PC-3 (cell line): ENCODE measurements around the gene PIKFYVE. TPM values are rescaled to one million over a fixed set of nuclear protein-coding genes. Genes with fewer than 3 reads are reported as not detected.

Source experiments
- ATAC-seq: fragments of 200-7000 bp; cut with Tn5 transposase; 2 replicates; pipeline ENCODE4 v1.9.1; 2020; ENCODE audit warnings: mild to moderate bottlenecking, moderate library complexity
- BruUV-seq: library from RNA; stranded (reverse); fragments of 400-500 nt; replicated peaks from 2 replicates; lab custom pipeline; 2021; lab: Mats Ljungman, UMichigan
- CTCF ChIA-PET: fragments of 300-600 bp; sonication (Branson Sonifier 250); formaldehyde crosslinking; loops from one replicate; lab custom pipeline; 2022; ENCODE audit warnings: antibody characterized with exemption; lab: Charles Lee
- POLR2A ChIA-PET: fragments of 300-600 bp; sonication (Branson Sonifier 250); formaldehyde crosslinking; loops from one replicate; lab custom pipeline; 2022; ENCODE audit warnings: antibody characterized with exemption; ENCODE audit not compliant: unreplicated experiment; lab: Charles Lee
- DNase-seq: peaks from one replicate; pipeline ENCODE4 v3.0.0-alpha.2; 2015
- H2AFZ ChIP-seq: fragments of 300-600 bp; sonication (generic); 2 replicates; pipeline ENCODE4 v1.6.0; 2016; ENCODE audit warnings: antibody characterized with exemption, low read length
- H3F3A ChIP-seq: fragments of 300-600 bp; sonication (generic); one replicate; pipeline ENCODE4 v1.6.0; 2017; ENCODE audit warnings: antibody characterized with exemption, low read length, control low read depth, mild to moderate bottlenecking; ENCODE audit not compliant: unreplicated experiment
- H3K27ac ChIP-seq: fragments of 300-600 bp; sonication (generic); 2 replicates; pipeline ENCODE4 v1.5.1; 2016; ENCODE audit warnings: mild to moderate bottlenecking, low read length
- H3K27me3 ChIP-seq: fragments of 300-600 bp; sonication (generic); 2 replicates; pipeline ENCODE4 v1.6.1; 2016; ENCODE audit warnings: low read length, mixed read lengths
- H3K36me3 ChIP-seq: fragments of 300-600 bp; sonication (generic); 2 replicates; pipeline ENCODE4 v1.6.1; 2016; ENCODE audit warnings: low read depth, mixed run types, low read length, mixed read lengths
- H3K4me1 ChIP-seq: fragments of 300-600 bp; sonication (generic); 2 replicates; pipeline ENCODE4 v1.5.1; 2016; ENCODE audit warnings: low read length; ENCODE audit not compliant: insufficient read depth
- H3K4me2 ChIP-seq: fragments of 300-600 bp; sonication (generic); 2 replicates; pipeline ENCODE4 v1.6.0; 2016; ENCODE audit warnings: low read length
- H3K4me3 ChIP-seq: fragments of 300-600 bp; sonication (generic); 2 replicates; pipeline ENCODE4 v1.5.1; 2016; ENCODE audit warnings: mild to moderate bottlenecking, low read length, mixed read lengths
- H3K79me2 ChIP-seq: fragments of 300-600 bp; sonication (generic); 2 replicates; pipeline ENCODE4 v1.6.1; 2017; ENCODE audit warnings: low read length, mixed read lengths
- H3K9ac ChIP-seq: fragments of 300-600 bp; sonication (generic); 2 replicates; pipeline ENCODE4 v1.6.0; 2016; ENCODE audit warnings: mild to moderate bottlenecking, low read length
- H3K9me2 ChIP-seq: fragments of 300-600 bp; sonication (generic); replicated peaks from 2 replicates; pipeline ENCODE4 v1.6.1; 2016; ENCODE audit warnings: mixed run types, low read length, mixed read lengths
- H3K9me3 ChIP-seq: fragments of 300-600 bp; sonication (generic); 2 replicates; pipeline ENCODE4 v1.6.1; 2016; ENCODE audit warnings: low read length, mixed read lengths
- H4K20me1 ChIP-seq: fragments of 300-600 bp; sonication (generic); 2 replicates; pipeline ENCODE4 v1.6.1; 2016; ENCODE audit warnings: low read length, mixed read lengths
- EZH2 ChIP-seq: fragments of 300-600 bp; sonication (generic); IDR thresholded peaks from one replicate; pipeline ENCODE4 v1.6.1; 2017; ENCODE audit warnings: antibody characterized with exemption, mild to moderate bottlenecking, low read length; ENCODE audit not compliant: unreplicated experiment
- EZH2phosphoT487 ChIP-seq: fragments of 300-600 bp; sonication (generic); IDR thresholded peaks from 2 replicates; pipeline ENCODE4 v1.6.1; 2018; ENCODE audit warnings: mild to moderate bottlenecking, antibody characterized with exemption, low read length, borderline replicate concordance
- intact Hi-C: fragments of 100-400 bp; cut with micrococcal nuclease; formaldehyde crosslinking; loops from 2 replicates; pipeline ENCODE4 v1.9.0; 2023
- total RNA-seq: library from RNA; depleted of rRNA; stranded (reverse); fragments of >200 nt; gene quantifications from 2 replicates; pipeline ENCODE4 v1.2.3, GENCODE V29; 2014
- TF ChIP-seq, protein P1 (sequence below): fragments of 300-600 bp; sonication (generic); conservative IDR thresholded peaks from 2 replicates; pipeline ENCODE4 v1.5.1; 2017; ENCODE audit warnings: antibody characterized with exemption, low read depth, mild to moderate bottlenecking, low read length

The PIKFYVE gene
- total RNA-seq, 1 experiment from 2014 or later, result 18.8 TPM

DNA sequence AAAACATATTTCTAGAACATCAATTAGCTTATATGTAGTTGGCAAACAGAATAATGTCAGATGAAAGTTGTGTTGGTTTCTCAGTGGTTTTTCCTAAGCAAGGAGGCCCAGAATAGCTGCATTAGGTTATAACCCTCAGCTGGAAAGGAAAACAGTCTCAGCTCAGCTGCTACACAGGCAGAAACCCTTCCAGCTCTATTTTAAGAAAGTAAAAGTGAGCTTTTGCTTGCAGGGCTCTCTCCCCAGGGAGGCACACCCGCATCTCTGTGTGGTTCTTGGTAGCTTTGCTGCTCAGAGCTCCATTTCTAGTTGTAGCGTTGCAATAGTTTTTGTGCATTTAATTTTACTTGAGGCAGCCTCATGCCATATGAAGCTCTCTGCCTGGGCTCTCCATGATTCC lies 54.6 kb downstream of the PIKFYVE start:
- Histone ChIP-seq H3K4me3 (no peak overlapping the region), H3K4me2 (no peak overlapping the region), H3K79me2 (no peaks in the 10 kb centered on the region), H2AFZ (no peak overlapping the region), H3K9me2 (no peaks in the 10 kb centered on the region), H3F3A (no peaks in the 10 kb centered on the region), H3K27me3 (no peaks in the 10 kb centered on the region), H3K9me3 (no peaks in the 10 kb centered on the region), H3K4me1 (no peaks in the 10 kb centered on the region), H3K36me3 (peaks cover 24% of the 10 kb centered on the region; the same call in 1 of the 2 replicates), H3K9ac (no peak overlapping the region), H3K27ac (no peak overlapping the region), H4K20me1 (no peaks in the 10 kb centered on the region)
- no TSS peak for BruUV-seq
- no peak for DNase-seq
- POLR2A ChIA-PET, result no interaction called here
- no peak for ATAC-seq
- TF ChIP-seq, protein P1, sequence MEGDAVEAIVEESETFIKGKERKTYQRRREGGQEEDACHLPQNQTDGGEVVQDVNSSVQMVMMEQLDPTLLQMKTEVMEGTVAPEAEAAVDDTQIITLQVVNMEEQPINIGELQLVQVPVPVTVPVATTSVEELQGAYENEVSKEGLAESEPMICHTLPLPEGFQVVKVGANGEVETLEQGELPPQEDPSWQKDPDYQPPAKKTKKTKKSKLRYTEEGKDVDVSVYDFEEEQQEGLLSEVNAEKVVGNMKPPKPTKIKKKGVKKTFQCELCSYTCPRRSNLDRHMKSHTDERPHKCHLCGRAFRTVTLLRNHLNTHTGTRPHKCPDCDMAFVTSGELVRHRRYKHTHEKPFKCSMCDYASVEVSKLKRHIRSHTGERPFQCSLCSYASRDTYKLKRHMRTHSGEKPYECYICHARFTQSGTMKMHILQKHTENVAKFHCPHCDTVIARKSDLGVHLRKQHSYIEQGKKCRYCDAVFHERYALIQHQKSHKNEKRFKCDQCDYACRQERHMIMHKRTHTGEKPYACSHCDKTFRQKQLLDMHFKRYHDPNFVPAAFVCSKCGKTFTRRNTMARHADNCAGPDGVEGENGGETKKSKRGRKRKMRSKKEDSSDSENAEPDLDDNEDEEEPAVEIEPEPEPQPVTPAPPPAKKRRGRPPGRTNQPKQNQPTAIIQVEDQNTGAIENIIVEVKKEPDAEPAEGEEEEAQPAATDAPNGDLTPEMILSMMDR, result no peak
- TF ChIP-seq EZH2phosphoT487, result no peak
- no peak for TF ChIP-seq EZH2
- intact Hi-C loops, result no loop called here
- CTCF ChIA-PET, result no interaction called here

DNA sequence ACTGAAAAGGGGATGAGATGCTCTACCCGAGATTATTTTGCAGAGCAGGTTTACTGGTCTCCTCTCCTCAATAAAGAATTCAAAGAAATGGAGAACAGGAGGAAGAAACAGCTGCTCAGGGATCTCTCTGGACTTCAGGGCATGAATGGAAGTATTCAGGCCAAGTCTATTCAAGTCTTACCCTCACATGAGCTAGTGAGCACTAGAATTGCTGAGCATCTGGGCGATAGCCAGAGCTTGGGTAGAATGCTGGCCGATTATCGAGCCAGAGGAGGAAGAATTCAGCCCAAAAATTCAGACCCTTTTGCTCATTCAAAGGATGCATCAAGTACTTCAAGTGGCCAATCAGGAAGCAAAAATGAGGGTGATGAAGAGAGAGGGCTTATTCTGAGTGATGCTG lies 60.0 kb downstream of the PIKFYVE start:
- Histone ChIP-seq H4K20me1 (no peaks in the 10 kb centered on the region), H3K9ac (no peak overlapping the region), H3K4me2 (no peak overlapping the region), H3K27ac (no peak overlapping the region), H3K4me3 (no peak overlapping the region), H2AFZ (no peak overlapping the region), H3K27me3 (no peaks in the 10 kb centered on the region), H3K4me1 (no peaks in the 10 kb centered on the region), H3K36me3 (peaks cover 25% of the 10 kb centered on the region; the same call in 1 of the 2 replicates), H3K9me2 (no peaks in the 10 kb centered on the region), H3K79me2 (no peaks in the 10 kb centered on the region), H3F3A (no peaks in the 10 kb centered on the region), H3K9me3 (no peaks in the 10 kb centered on the region)
- intact Hi-C loops, result no loop called here
- no peak for DNase-seq
- no peak for ATAC-seq
- ChIA-PET POLR2A (no interaction called here), CTCF (no interaction called here)
- TF ChIP-seq EZH2phosphoT487 (no peak), EZH2 (no peak)
- TF ChIP-seq, protein P1, result no peak
- TSS peak; percentile 27 for BruUV-seq

DNA sequence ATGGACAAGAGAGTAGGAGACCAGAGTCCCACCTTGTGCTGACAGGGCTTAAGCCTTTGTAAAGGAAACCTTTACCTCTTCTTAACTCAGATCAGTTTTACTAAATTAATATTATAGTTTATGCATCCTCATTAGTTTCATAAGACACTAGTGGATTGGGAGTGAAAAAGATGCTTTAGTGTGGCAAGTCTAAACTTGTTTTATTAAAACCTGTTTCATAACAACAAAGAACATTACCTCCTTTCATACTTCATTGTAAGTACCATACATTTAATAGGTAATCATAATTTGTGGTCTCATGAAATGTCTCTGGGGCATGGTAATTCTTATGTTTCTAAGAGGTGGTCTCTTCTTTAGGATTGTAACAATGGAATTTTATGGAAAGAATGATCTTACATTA lies 63.4 kb downstream of the PIKFYVE start:
- no peak for ATAC-seq
- Histone ChIP-seq H2AFZ (no peak overlapping the region), H3K36me3 (peaks cover 25% of the 10 kb centered on the region), H3F3A (no peaks in the 10 kb centered on the region), H3K4me2 (no peak overlapping the region), H3K9ac (no peak overlapping the region), H3K9me3 (no peaks in the 10 kb centered on the region), H3K27me3 (no peaks in the 10 kb centered on the region), H3K4me3 (no peak overlapping the region), H3K27ac (no peak overlapping the region), H3K79me2 (no peaks in the 10 kb centered on the region), H3K9me2 (no peaks in the 10 kb centered on the region), H3K4me1 (no peaks in the 10 kb centered on the region), H4K20me1 (no peaks in the 10 kb centered on the region)
- CTCF ChIA-PET, result no interaction called here
- intact Hi-C loops, result no loop called here
- DNase-seq, result no peak
- BruUV-seq, result no TSS peak
- TF ChIP-seq EZH2phosphoT487, result no peak
- TF ChIP-seq, protein P1, result no peak
- no peak for TF ChIP-seq EZH2
- POLR2A ChIA-PET, result no interaction called here
